Femur (tissue), 1 donor: ENCODE results near the gene USP10.

Experiments
- DNase-seq: peaks from one replicate; pipeline ENCODE4 v3.0.0-alpha.2; 2017

The USP10 gene

GRCh38 chr16:84753412-84754326 lies 53.9 kb downstream of the USP10 start:
- no peak for DNase-seq

- DNase-seq, result peak; percentile 81
Observed at GRCh38 chr16:84754353-84754856, 54.6 kb downstream of the USP10 start.

- DNase-seq, result no peak
Observed at GRCh38 chr16:84754956-84755672, 55.3 kb downstream of the USP10 start.

GRCh38 chr16:84756830-84757229 lies 57.0 kb downstream of the USP10 start:
- no peak for DNase-seq

GRCh38 chr16:84758627-84759026 lies 58.8 kb downstream of the USP10 start:
- no peak for DNase-seq

- no peak for DNase-seq
Observed at GRCh38 chr16:84759061-84759460, 59.3 kb downstream of the USP10 start.

GRCh38 chr16:84759906-84760305 lies 60.1 kb downstream of the USP10 start:
- DNase-seq, result no peak

GRCh38 chr16:84761448-84762368 lies 61.9 kb downstream of the USP10 start:
- no peak for DNase-seq

- no peak for DNase-seq
Observed at GRCh38 chr16:84763164-84763563, 63.4 kb downstream of the USP10 start.

- DNase-seq, result no peak
Observed at GRCh38 chr16:84763629-84764028, 63.8 kb downstream of the USP10 start.

GRCh38 chr16:84764970-84765369 lies 65.2 kb downstream of the USP10 start:
- DNase-seq, result no peak

GRCh38 chr16:84765616-84766580 lies 66.1 kb downstream of the USP10 start:
- no peak for DNase-seq

- DNase-seq, result no peak
Observed at GRCh38 chr16:84766978-84767773, 67.4 kb downstream of the USP10 start.

- DNase-seq, result no peak
Observed at GRCh38 chr16:84768061-84768807, 68.4 kb downstream of the USP10 start.

GRCh38 chr16:84768808-84769197 lies 69.0 kb downstream of the USP10 start:
- DNase-seq, result no peak

GRCh38 chr16:84769416-84769815 lies 69.6 kb downstream of the USP10 start:
- no peak for DNase-seq

GRCh38 chr16:84773312-84773711 lies 73.5 kb downstream of the USP10 start:
- no peak for DNase-seq

GRCh38 chr16:84774810-84775209 lies 75.0 kb downstream of the USP10 start:
- DNase-seq, result no peak

- no peak for DNase-seq
Observed at GRCh38 chr16:84775262-84775810, 75.5 kb downstream of the USP10 start.

GRCh38 chr16:84777435-84777834 lies 77.6 kb downstream of the USP10 start:
- DNase-seq, result no peak
